Activated CD4-positive, alpha-beta memory T cell treated with anti-CD3 and anti-CD28 coated beads for 36 hours (primary cell): Measurements from ENCODE around the gene MOB3C. TPM values are rescaled to one million over a fixed set of nuclear protein-coding genes. Genes with fewer than 3 reads are reported as not detected.
"Not testable (repeated sequence)": the region's sequence is repeated elsewhere in the genome, so short reads cannot be mapped to it uniquely, and the experiment has no call there.

Experiments
- CTCF ChIA-PET: fragments of 350-600 bp; sonication (Branson Sonifier 250); formaldehyde crosslinking; loops from one replicate; lab custom pipeline; 2021; ENCODE audit warnings: antibody characterized with exemption, inconsistent platforms; lab: Charles Lee
- POLR2A ChIA-PET: fragments of 350-600 bp; sonication (Branson Sonifier 250); formaldehyde crosslinking; loops from one replicate; lab custom pipeline; 2021; ENCODE audit warnings: antibody characterized with exemption; lab: Charles Lee
- DNase-seq: peaks from one replicate; pipeline ENCODE4 v3.0.0-alpha.2; 2020
- H3K27ac Mint-ChIP-seq: one replicate; pipeline ENCODE4 v1.8.0; 2021; ENCODE audit warnings: mixed read lengths
- H3K27me3 Mint-ChIP-seq: one replicate; pipeline ENCODE4 v1.8.0; 2021; ENCODE audit warnings: mixed read lengths
- H3K36me3 Mint-ChIP-seq: one replicate; pipeline ENCODE4 v1.8.0; 2021; ENCODE audit warnings: mixed read lengths
- H3K4me1 Mint-ChIP-seq: one replicate; pipeline ENCODE4 v1.8.0; 2021; ENCODE audit warnings: low read depth, mixed read lengths
- H3K4me3 Mint-ChIP-seq: one replicate; pipeline ENCODE4 v1.8.0; 2021; ENCODE audit warnings: mild to moderate bottlenecking, mixed read lengths
- H3K9me3 Mint-ChIP-seq: one replicate; pipeline ENCODE4 v1.8.0; 2021; ENCODE audit warnings: mixed read lengths
- intact Hi-C: fragments of 100-400 bp; cut with micrococcal nuclease; formaldehyde crosslinking; loops from one replicate; pipeline ENCODE4 v1.15.1; 2023
- total RNA-seq, 2 experiments: library from RNA; stranded (reverse); gene quantifications; one replicate each; pipeline ENCODE4 v1.2.3, GENCODE V29; 2021

Gene MOB3C
- total RNA-seq = 1 to 10 TPM; 8.2 to 10.0 TPM

- peak; percentile 79 for DNase-seq
- Mint-ChIP-seq H3K4me3 (peak within 1 kb of the TSS; percentile 86), H3K4me1 (peaks cover 51% of the 10 kb centered on the region), H3K36me3 (no peaks in the 10 kb centered on the region), H3K9me3 (no peaks in the 10 kb centered on the region), H3K27me3 (no peaks in the 10 kb centered on the region), H3K27ac (peak within 1 kb of the TSS; percentile 81)
- intact Hi-C loops = loop anchor here (1.0 to 5.0 kb wide), 3 partner anchors 12 to 102 kb away; partner anchors contain the start of genes ATPAF1, EFCAB14 and MKNK1
- ChIA-PET CTCF (interaction anchor here (0.7 to 2.8 kb wide), 5 partner anchors 12 to 109 kb away, joined by 3 to 16 read pairs (median 3); partner anchors contain the start of gene MKNK1), POLR2A (interaction anchor here (0.7 to 5.5 kb wide), 7 partner anchors 12 to 184 kb away, joined by 3 to 47 read pairs (median 4); partner anchors contain the start of genes ATPAF1, EFCAB14 and MKNK1)
Measured at GRCh38 chr1:46616277-46617107, at the start of gene MOB3C. Gene MOB3C, minus strand, starts transcription at chr1:46616811. Its CDS starts 3,490 bp downstream, at chr1:46613321.

GRCh38 chr1:46665983-46666382 lies 49.4 kb upstream of the MOB3C start:
- ChIA-PET POLR2A (no interaction called here), CTCF (interaction anchor here (0.8 kb wide), 1 partner anchor 21 kb away, joined by 3 read pairs; no protein-coding TSS in a partner anchor)
- Mint-ChIP-seq H3K4me1 (peaks cover 16% of the 10 kb centered on the region), H3K9me3 (no peaks in the 10 kb centered on the region), H3K27me3 (no peaks in the 10 kb centered on the region), H3K36me3 (peaks cover 18% of the 10 kb centered on the region), H3K4me3 (no peak overlapping the region), H3K27ac (no peak overlapping the region)
- DNase-seq = no peak
- intact Hi-C loops = loop anchor here (5.0 kb wide), 2 partner anchors 49 to 64 kb away; partner anchors contain the start of genes MKNK1 and MOB3C

GRCh38 chr1:46662919-46663318 lies 46.3 kb upstream of the MOB3C start:
- intact Hi-C loops, POLR2A ChIA-PET, H3K27me3 Mint-ChIP-seq, H3K9me3 Mint-ChIP-seq, DNase-seq, H3K4me3 Mint-ChIP-seq, H3K27ac Mint-ChIP-seq, CTCF ChIA-PET: not testable (repeated sequence)
- Mint-ChIP-seq H3K4me1 (peaks cover 35% of the 10 kb centered on the region), H3K36me3 (peaks cover 19% of the 10 kb centered on the region)

- intact Hi-C loops, H3K9me3 Mint-ChIP-seq, POLR2A ChIA-PET, DNase-seq, H3K4me3 Mint-ChIP-seq, H3K27me3 Mint-ChIP-seq: not testable (repeated sequence)
- CTCF ChIA-PET = interaction anchor here (0.7 to 1.2 kb wide), 4 partner anchors 15 to 126 kb away, joined by 3 to 7 read pairs (median 4); no protein-coding TSS in a partner anchor
- H3K36me3 Mint-ChIP-seq = peaks cover 35% of the 10 kb centered on the region
- peaks cover 23% of the 10 kb centered on the region for H3K4me1 Mint-ChIP-seq
- peak overlapping the region; percentile 28 for H3K27ac Mint-ChIP-seq
Measured at GRCh38 chr1:46660116-46660515, 43.5 kb upstream of the MOB3C start.

GRCh38 chr1:46659307-46659870 lies 42.8 kb upstream of the MOB3C start:
- Mint-ChIP-seq H3K27ac (peak overlapping the region; percentile 28), H3K4me3 (no peak overlapping the region), H3K9me3 (peaks cover 2% of the 10 kb centered on the region), H3K36me3 (peaks cover 38% of the 10 kb centered on the region), H3K4me1 (peaks cover 23% of the 10 kb centered on the region), H3K27me3 (no peaks in the 10 kb centered on the region)
- POLR2A ChIA-PET = no interaction called here
- intact Hi-C loops = no loop called here
- CTCF ChIA-PET = interaction anchor here (1.2 kb wide), 1 partner anchor 16 kb away, joined by 4 read pairs; no protein-coding TSS in a partner anchor
- no peak for DNase-seq

- CTCF ChIA-PET = no interaction called here
- Mint-ChIP-seq H3K36me3 (peaks cover 37% of the 10 kb centered on the region), H3K9me3 (peaks cover 2% of the 10 kb centered on the region), H3K27me3 (no peaks in the 10 kb centered on the region), H3K4me1 (peaks cover 34% of the 10 kb centered on the region), H3K27ac (no peak overlapping the region), H3K4me3 (no peak overlapping the region)
- POLR2A ChIA-PET = interaction anchor here (1.2 kb wide), 1 partner anchor 9 kb away, joined by 4 read pairs; no protein-coding TSS in a partner anchor
- no peak for DNase-seq
- intact Hi-C loops = no loop called here
Measured at GRCh38 chr1:46657775-46658174, 41.2 kb upstream of the MOB3C start.

GRCh38 chr1:46656643-46657042 lies 40.0 kb upstream of the MOB3C start:
- Mint-ChIP-seq H3K4me3 (no peak overlapping the region), H3K27ac (no peak overlapping the region), H3K36me3 (peaks cover 45% of the 10 kb centered on the region), H3K27me3 (no peaks in the 10 kb centered on the region), H3K4me1 (peaks cover 35% of the 10 kb centered on the region), H3K9me3 (peaks cover 3% of the 10 kb centered on the region)
- DNase-seq = no peak
- intact Hi-C loops = no loop called here
- CTCF ChIA-PET = no interaction called here
- POLR2A ChIA-PET = interaction anchor here (1.2 kb wide), 1 partner anchor 11 kb away, joined by 4 read pairs; no protein-coding TSS in a partner anchor

GRCh38 chr1:46655848-46656247 lies 39.2 kb upstream of the MOB3C start:
- CTCF ChIA-PET = no interaction called here

GRCh38 chr1:46654698-46655097 lies 38.1 kb upstream of the MOB3C start:
- POLR2A ChIA-PET, intact Hi-C loops, H3K9me3 Mint-ChIP-seq, CTCF ChIA-PET, H3K4me3 Mint-ChIP-seq, DNase-seq, H3K27me3 Mint-ChIP-seq, H3K27ac Mint-ChIP-seq: not testable (repeated sequence)
- Mint-ChIP-seq H3K36me3 (peaks cover 56% of the 10 kb centered on the region), H3K4me1 (peaks cover 24% of the 10 kb centered on the region)

More at GRCh38 chr1:46655848-46656247, 39.2 kb upstream of the MOB3C start:
- Mint-ChIP-seq H3K27ac (no peak overlapping the region), H3K4me1 (peaks cover 35% of the 10 kb centered on the region), H3K36me3 (peaks cover 45% of the 10 kb centered on the region), H3K9me3 (peaks cover 3% of the 10 kb centered on the region), H3K4me3 (no peak overlapping the region), H3K27me3 (no peaks in the 10 kb centered on the region)
- intact Hi-C loops = no loop called here
- no peak for DNase-seq
- POLR2A ChIA-PET = no interaction called here

- Mint-ChIP-seq H3K4me3 (no peak overlapping the region), H3K27me3 (no peaks in the 10 kb centered on the region), H3K9me3 (peaks cover 3% of the 10 kb centered on the region), H3K4me1 (peaks cover 18% of the 10 kb centered on the region), H3K36me3 (peaks cover 63% of the 10 kb centered on the region), H3K27ac (no peak overlapping the region)
- intact Hi-C loops = no loop called here
- ChIA-PET POLR2A (interaction anchor here (0.9 kb wide), 1 partner anchor 21 kb away, joined by 3 read pairs; no protein-coding TSS in a partner anchor), CTCF (no interaction called here)
- DNase-seq = no peak
Measured at GRCh38 chr1:46654012-46654411, 37.4 kb upstream of the MOB3C start.

GRCh38 chr1:46653405-46653958 lies 36.9 kb upstream of the MOB3C start:
- H3K4me3 Mint-ChIP-seq = no peak overlapping the region
- peaks cover 63% of the 10 kb centered on the region for H3K36me3 Mint-ChIP-seq
- no peaks in the 10 kb centered on the region for H3K27me3 Mint-ChIP-seq
- peaks cover 3% of the 10 kb centered on the region for H3K9me3 Mint-ChIP-seq
- ChIA-PET POLR2A (interaction anchor here (0.9 kb wide), 1 partner anchor 22 kb away, joined by 3 read pairs; no protein-coding TSS in a partner anchor), CTCF (interaction anchor here (0.8 kb wide), 1 partner anchor 93 kb away, joined by 3 read pairs; no protein-coding TSS in a partner anchor)
- peaks cover 18% of the 10 kb centered on the region for H3K4me1 Mint-ChIP-seq
- DNase-seq = no peak
- intact Hi-C loops = no loop called here
- H3K27ac Mint-ChIP-seq = no peak overlapping the region
